Stimulated activated CD4-positive, alpha-beta T cell treated with anti-CD3 and anti-CD28 coated beads, Interleukin-1b, Interleukin-23, amount 100 ng/mL, for 24 hours (primary cell): ENCODE measurements around the gene LYST.
"Not testable (repeated sequence)": the region's sequence is repeated elsewhere in the genome, so short reads cannot be mapped to it uniquely, and the experiment has no call there.

Experiments
- DNase-seq, 4 experiments: peaks; one replicate each; pipeline ENCODE4 v3.0.0-alpha.2; 2020; ENCODE audit warnings: low read depth in 4 of 4, low spot score in 1 of 4

Gene LYST

GRCh38 chr1:235642011-235642942 lies 224.4 kb downstream of the LYST start:
- DNase-seq, result peak in 2 of 4 experiments; percentile 21 to 44

- DNase-seq, result no peak
These were observed 226.1 kb downstream of the LYST start for GRCh38 chr1:235640580-235640979.

- DNase-seq, result no peak
These were observed 227.2 kb downstream of the LYST start for GRCh38 chr1:235639226-235640205.

- DNase-seq, result not testable (repeated sequence)
These were observed 228.1 kb downstream of the LYST start for GRCh38 chr1:235638612-235639011.

- no peak for DNase-seq
These were observed 228.8 kb downstream of the LYST start for GRCh38 chr1:235637756-235638534.

- no peak for DNase-seq
These were observed 230.6 kb downstream of the LYST start for GRCh38 chr1:235635938-235636662.

- no peak for DNase-seq
These were observed 234.0 kb downstream of the LYST start for GRCh38 chr1:235632506-235633401.

- no peak for DNase-seq
These were observed 234.9 kb downstream of the LYST start for GRCh38 chr1:235631816-235632215.

GRCh38 chr1:235628316-235629005 lies 238.2 kb downstream of the LYST start:
- no peak for DNase-seq

GRCh38 chr1:235625831-235626230 lies 240.9 kb downstream of the LYST start:
- DNase-seq, result no peak

- DNase-seq, result no peak
These were observed 241.4 kb downstream of the LYST start for GRCh38 chr1:235625340-235625739.

GRCh38 chr1:235624721-235625333 lies 241.9 kb downstream of the LYST start:
- DNase-seq, result no peak

GRCh38 chr1:235622936-235623779 lies 243.5 kb downstream of the LYST start:
- no peak for DNase-seq

- DNase-seq, result not testable (repeated sequence)
These were observed 247.6 kb downstream of the LYST start for GRCh38 chr1:235619149-235619548.

- no peak for DNase-seq
These were observed 248.9 kb downstream of the LYST start for GRCh38 chr1:235617808-235618207.

GRCh38 chr1:235617140-235617539 lies 249.6 kb downstream of the LYST start:
- no peak for DNase-seq

GRCh38 chr1:235614442-235614954 lies 252.2 kb downstream of the LYST start:
- no peak for DNase-seq
